Putamen (tissue), 1 donor: ENCODE results near the gene TMC8.
"Not testable (repeated sequence)": the region's sequence is repeated elsewhere in the genome, so short reads cannot be mapped to it uniquely, and the experiment has no call there.

Experiments used
- DNase-seq: peaks from one replicate; pipeline ENCODE4 v3.0.0-alpha.2; 2016; ENCODE audit warnings: low spot score

TMC8 gene

DNA sequence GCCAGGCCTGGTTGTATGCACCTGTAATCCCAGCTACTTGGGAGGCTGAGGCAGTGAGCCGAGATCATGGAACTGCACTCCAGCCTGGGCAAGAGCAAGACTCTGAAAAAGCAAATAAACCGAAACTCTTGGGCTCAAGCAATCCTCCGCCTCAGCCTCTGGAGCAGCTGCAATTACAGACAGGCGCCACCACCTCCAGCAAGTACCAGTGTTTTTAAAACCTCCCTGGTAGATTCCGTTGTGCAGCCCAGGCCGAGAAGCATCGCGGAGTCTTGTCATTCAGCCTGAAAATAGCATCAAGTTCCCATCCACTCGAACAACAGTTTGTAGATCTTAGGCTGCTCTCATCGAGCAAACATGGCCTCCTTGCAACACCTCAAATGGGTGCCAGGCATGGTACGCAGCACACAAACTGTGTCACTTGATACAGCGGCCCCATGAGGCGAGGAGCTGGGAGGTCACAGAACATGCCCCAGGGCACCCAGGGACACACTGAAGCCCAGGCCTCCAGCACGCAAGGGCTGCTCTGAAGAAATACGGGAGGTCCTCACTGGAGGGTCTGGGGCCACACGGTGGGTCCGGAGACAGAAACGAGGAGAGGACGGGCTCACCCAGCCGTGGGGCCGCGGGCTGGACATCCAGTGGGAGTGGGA lies 20.1 kb upstream of the TMC8 start:
- DNase-seq = no peak

DNA sequence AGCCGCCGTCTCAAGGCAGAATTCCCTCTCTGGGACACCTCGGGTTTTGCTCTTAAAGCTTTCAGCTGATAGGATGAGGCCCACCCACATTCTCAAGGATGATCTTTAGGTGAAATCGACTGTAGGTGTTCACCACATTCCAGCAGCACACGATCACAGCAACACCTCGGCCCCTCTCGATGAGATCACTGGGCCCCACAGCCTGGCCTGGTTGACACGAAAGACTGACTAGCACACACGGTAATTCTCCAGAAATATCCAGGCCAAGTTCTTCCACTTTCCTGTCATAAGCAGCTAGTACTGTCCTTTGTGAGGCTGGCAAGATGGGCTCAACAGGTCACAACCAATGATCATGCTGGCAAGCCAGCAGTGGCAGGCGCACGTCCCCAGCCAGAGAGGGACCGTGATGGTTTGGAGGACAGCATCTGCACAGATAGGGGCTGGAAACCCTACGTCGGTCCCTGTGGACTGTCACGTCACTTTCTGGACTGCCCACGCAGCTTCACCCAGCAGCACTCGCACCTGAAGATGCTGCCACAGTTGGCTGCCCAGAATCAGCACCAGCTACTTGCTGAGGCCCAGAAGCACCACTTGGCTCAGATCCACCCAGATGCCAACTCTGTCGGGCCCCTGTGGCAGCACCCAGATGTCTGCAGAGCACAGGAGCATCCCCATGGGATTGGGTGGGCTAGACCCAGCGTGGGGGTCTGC lies 19.4 kb upstream of the TMC8 start:
- DNase-seq = no peak

- no peak for DNase-seq
Measured at GRCh38 chr17:78111727-78112517, 18.6 kb upstream of the TMC8 start.

GRCh38 chr17:78112518-78113471 lies 17.8 kb upstream of the TMC8 start:
- DNase-seq = peak; percentile 70

- no peak for DNase-seq
Measured at GRCh38 chr17:78113804-78114785, 16.5 kb upstream of the TMC8 start.

GRCh38 chr17:78114831-78115723 lies 15.5 kb upstream of the TMC8 start:
- peak; percentile 96 for DNase-seq

- DNase-seq = not testable (repeated sequence)
Measured at GRCh38 chr17:78115803-78116202, 14.8 kb upstream of the TMC8 start.

GRCh38 chr17:78116411-78116810 lies 14.2 kb upstream of the TMC8 start:
- DNase-seq = no peak

DNA sequence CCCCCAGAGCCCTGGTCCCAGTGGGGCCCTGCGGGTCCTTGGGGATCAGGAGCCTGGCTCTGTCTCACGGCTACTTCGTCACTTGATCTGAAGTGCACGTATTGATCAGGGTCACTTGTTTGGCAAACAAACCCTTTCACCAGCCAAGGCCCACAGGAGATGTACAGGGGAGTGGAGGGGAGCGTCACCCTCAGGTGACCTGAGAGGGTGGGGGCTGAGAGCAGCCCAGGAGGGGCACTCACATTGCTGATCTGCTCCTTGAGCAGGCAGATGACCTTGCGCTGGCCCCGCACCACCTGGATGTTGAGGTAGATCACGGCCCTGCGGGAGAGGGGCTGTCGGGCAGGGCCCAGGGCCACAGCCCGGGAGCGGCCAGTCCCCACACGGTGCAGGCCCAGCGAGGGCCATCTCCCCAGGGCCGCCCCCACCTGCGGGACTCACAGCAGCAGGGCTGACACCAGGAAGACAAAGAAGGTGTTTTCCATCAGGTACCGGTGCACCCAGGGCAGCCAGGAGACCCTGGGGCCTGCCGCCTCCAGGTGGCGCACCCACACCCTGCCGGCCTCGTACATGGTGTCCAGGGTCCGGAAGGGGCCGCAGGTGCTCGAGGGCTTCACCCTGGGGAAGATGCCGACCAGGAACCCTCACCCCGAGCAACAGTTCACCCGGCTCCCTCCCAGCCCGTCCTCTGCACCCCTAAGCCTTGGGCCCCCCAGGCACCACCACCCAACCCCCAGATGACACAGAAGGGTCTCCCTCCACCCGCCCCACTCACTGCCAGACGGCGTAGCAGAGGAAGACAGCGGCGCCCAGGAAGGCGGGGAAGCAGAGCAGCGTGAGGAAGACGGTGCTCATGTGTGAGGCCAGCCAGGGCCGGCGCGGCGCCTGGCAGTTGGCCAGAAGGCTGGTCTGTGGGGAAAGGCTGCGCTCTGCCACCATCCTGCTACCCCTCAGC lies 13.3 kb upstream of the TMC8 start:
- DNase-seq = no peak

DNA sequence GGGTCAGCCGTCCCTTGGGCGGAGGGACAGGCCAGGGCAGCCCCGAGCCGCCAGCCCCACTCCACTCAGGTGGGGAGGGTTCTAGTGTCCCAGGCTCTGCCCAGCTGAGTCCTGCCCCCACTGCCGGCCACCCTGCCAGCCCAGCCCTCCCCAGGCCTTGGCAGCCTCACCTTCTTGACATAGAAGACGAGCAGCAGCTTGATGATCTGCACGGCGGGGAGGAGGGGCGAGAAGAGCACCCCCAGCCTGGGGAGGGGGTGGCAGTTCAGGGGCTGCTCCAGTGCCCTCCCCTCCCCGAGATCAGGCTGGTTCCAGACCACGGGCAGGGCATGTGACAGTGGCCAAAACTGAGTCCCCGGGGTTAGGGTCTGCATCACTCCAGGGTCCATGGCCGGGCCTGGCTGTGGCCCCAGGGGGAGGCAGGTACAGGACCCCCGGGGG lies 11.8 kb upstream of the TMC8 start:
- DNase-seq = no peak

GRCh38 chr17:78120537-78120936 lies 10.0 kb upstream of the TMC8 start:
- DNase-seq = no peak

- no peak for DNase-seq
Measured at GRCh38 chr17:78120971-78121800, 9.4 kb upstream of the TMC8 start.

DNA sequence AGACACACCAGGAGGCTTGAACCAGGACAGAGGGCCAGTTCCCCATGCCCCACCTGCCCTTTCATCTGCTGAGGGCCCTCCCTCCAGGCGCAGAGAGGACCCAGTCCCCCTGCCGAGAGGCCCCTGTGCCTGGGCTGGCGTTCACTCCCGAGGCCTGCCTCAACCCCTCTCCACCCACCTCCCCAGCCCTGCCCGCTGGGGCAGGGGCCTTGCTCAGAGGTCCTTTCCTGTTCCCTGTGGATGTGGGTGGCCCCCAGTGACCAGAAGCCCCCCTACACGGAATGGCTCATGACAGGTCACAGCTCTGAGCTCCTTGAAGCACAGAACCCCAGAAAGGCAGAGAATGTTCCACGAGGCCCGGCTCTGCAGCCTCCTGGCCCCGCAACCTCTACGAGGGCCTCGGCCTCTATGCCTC lies 8.8 kb upstream of the TMC8 start:
- DNase-seq = no peak

GRCh38 chr17:78122216-78122930 lies 8.2 kb upstream of the TMC8 start:
- DNase-seq = no peak

GRCh38 chr17:78122931-78123249 lies 7.7 kb upstream of the TMC8 start:
- no peak for DNase-seq

GRCh38 chr17:78123258-78123929 lies 7.2 kb upstream of the TMC8 start:
- no peak for DNase-seq
